ENCODE measurements around the gene CYP1A2.
"Not testable (repeated sequence)": the region's sequence is repeated elsewhere in the genome, so short reads cannot be mapped to it uniquely, and the experiment has no call there.

The CYP1A2 gene, protein sequence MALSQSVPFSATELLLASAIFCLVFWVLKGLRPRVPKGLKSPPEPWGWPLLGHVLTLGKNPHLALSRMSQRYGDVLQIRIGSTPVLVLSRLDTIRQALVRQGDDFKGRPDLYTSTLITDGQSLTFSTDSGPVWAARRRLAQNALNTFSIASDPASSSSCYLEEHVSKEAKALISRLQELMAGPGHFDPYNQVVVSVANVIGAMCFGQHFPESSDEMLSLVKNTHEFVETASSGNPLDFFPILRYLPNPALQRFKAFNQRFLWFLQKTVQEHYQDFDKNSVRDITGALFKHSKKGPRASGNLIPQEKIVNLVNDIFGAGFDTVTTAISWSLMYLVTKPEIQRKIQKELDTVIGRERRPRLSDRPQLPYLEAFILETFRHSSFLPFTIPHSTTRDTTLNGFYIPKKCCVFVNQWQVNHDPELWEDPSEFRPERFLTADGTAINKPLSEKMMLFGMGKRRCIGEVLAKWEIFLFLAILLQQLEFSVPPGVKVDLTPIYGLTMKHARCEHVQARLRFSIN

DNA sequence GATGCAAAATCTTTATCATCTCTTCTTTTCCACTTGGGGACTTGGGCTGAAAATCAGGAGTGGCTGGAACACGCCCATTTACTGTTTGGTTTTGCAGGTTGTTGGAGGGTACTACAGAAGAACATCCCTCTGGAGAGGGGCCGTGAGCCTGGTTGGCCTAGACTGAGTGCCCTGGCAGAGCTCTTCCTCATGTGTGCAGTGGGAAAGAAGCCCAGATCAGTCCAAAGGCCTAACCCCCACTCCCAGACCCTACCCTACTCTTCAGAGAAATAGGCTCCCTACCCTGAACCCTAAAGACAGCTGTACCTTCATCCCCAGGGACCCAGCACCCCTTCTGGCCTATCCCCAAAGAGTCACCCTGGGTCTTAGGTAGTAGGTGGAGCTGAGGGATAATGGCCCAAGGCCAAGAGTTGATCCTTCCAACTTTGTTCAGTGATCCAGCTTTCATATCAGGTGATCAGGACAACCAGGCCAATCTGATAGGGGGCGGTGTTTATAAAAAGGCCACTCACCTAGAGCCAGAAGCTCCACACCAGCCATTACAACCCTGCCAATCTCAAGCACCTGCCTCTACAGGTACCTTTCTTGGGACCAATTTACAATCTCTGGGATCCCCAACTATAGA lies at the start of gene CYP1A2:
CYP1A2 (plus strand) TSS at position 524 of the 625 bp plus-strand sequence. CDS start 894 bp downstream, outside the sequence.
- DNase-seq (ENCODE audit: low spot score): no peak

DNA sequence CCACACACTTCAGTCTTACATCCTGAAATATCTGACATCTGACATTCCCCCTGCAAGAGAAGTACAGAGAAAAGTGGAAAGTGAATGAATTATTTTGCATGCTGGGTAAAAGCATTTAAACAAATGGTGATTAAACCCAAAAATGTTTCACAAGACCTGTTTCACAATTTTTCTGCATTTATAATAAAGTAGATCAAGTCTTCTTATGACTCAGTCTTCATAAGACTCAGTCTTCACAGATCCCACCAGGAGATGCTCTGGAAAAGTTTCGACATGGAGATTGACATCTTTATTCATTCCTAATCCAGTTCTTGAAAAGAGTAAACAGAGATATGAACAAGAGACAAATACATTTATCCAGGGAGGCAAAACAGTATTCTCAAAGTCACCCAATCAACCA lies 39.6 kb upstream of the CYP1A2 start:
- no peak for DNase-seq (ENCODE audit: low spot score)

DNA sequence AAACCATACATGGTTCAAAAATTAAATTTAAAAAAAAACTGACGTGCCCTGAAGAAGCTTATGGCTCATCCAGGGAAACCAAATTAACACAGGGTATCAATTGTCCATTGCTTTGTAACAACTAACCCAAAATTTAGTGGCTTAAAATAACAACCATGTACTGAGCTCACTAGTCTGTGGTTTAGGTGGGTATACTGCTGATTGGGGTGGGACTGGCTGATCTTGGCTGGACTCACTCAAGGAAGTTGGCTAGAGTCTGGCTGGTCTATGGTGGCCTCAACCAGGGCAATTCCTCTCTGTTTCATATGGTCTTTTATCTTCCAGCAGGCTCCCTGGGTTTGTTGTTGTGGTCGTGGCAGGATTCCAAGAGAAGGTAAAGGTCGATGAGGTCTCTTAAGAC lies 38.8 kb upstream of the CYP1A2 start:
- DNase-seq (ENCODE audit: low spot score): no peak

DNA sequence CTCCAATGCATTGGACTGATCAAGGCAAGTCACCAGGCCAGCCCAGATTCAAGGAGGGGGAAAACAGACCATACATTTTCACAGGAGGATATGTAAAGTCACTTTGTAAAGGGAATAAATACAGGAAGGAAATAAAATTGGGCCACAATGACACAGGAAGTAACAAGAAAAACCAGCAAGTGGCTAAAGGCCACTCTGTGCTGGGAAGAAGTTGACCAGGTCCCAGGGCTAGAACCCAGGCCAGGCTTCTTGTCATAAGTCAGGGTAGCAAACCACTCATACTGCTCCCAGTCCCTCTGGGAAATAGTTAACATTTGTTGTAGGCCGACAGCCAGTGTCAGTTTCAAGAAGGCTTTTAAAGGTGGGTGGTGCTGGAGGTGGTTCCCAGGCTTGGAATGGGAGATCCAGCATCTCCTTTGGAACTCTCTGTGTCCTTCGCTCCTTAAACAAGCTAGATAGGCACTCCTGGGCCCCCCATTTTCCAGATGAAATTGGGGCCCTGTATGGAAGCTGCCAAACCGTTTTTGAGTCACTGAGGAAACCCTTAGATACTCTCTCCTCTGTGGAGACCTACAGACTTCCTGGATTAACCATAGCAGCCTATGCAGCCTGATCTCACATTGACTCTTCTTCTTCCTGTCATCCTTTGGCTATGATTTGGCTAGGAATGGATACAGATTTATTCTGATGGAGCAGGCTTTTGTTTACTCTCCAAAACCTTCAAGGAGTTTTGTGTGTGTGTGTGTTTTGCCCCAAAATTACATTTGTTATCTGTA lies 38.1 kb upstream of the CYP1A2 start:
- DNase-seq (ENCODE audit: low spot score): no peak

DNA sequence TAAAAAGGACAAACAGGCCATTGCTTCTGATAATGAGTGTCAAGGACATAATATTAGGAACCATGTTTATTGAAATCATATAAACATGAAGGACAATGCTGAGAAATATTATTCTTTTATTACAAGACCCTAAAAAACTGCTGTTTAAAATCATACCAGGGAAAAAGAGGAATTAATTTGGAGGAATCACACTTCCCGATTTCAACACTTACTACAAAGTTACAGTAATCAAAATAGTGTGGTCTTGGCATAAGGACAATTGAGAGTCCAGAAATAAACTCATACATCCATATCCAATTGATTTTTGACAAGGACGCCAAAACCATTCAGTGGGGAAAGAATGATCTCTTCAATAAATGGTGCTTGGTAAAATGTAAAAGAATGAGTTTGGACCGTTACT lies 36.3 kb upstream of the CYP1A2 start:
- DNase-seq (ENCODE audit: low spot score): no peak

DNA sequence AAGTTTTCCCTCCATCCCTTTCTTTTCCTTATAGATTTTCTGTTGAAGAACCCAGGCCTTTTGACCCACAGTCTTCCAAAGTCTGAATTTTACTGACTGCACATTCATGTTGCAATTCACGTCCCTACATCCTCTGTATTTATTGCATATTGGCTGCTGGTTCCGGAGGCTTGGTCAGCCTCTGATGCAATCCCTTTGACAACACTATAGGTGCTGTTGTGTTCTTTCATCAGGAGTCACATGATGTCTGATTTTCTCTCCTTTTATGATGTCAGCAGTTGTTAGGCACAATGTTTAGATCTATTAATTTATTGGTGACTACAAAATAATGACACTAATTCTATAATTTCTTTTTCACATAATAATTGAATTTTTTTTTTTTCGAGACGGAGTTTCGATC lies 32.0 kb upstream of the CYP1A2 start:
- no peak for DNase-seq (ENCODE audit: low spot score)

DNA sequence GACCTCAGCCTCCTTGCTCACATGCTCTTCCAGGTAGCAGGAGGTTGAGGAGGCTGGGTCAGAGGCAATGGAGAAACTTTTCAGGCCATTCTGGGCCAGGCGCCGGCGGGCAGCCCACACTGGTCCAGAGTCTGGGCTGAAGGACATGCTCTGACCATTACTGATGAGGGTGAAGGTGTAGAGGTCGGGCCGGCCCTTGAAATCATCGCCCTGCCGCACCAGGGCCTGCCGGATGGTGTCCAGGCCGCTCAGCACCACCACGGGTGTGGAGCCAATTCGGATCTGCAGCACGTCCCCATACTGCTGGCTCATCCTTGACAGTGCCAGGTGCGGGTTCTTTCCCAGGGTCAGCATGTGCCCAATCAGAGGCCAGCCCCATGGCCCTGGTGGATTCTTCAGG lies 26.1 kb upstream of the CYP1A2 start:
- no peak for DNase-seq (ENCODE audit: low spot score)

DNA sequence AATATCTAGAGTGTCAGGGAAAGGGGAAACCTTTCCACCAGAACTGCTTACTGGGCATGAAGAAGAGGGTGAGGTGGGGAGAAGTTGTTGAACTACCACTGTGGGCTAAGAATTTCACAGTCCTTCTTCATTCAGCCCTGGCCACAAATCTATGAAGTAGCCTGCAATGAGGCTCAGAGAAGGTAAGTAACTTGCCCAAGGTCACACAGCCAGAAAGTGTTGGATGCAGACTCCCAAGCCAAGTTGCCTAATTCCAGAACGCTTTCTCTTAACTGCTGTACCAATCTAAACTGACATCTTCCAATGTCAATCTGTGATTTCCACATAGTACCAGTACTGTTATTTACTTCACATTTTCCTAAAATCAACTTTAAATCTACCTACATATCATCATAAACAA lies 25.5 kb upstream of the CYP1A2 start:
- no peak for DNase-seq (ENCODE audit: low spot score)

DNA sequence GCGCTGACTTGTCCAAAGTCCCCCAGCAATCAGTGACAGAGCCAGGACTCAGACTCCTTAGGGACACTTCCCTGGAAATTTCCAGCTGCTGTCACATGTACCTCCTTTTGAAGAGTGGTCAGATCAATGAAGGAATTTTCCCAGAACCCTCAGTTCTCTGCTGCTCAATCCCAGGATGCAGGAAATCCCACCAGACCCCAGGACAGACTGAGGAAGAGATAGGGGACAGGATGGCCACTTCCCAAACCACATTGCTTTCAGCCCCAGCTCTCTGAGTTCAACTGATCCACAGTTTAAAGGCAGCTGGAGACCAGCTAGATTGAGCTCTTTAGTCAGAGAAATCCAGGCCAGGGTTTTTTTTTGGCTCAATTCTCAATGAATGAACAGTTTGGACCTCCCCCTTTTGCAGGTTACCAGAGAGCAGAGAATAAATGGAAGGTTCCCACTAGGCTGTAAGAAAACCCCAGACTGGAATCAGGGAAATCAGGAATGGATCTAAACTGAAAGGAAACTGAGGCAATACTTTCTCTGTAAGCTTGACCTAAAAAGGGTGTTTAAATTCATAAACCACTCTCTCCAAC lies 24.8 kb upstream of the CYP1A2 start:
- peak; percentile 66 for DNase-seq (ENCODE audit: low spot score)

DNA sequence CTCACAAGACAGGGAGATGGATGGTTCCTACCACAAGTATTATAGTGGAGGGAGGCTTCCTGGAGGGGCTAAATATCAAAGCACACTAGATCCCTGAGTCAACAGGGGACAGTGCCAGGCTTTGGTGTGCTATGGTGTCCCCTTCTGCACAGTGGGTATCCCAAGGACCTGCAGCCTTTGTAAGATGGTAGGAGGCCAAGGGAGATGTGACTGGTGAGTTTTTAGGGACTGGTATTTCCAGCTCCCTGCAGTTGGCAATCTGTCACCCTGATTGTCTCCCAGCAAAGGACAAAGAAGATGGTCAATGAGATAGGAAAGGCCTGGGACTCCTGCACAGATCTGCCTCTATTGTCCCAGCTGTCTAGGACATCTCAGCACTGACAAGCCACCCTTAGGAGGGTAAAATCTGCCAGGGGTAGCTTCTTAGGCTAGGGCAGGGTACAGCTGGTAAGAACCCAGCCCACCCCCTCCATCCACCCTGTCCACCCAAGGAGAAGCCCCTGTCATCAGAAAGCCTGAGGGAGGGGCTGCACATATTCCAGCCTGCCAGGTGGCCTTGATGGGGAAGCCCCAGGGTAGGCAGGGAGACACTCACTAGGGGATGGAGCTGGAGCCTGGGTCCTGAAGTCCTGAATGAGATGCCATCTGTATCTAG lies 23.9 kb upstream of the CYP1A2 start:
- DNase-seq (ENCODE audit: low spot score): no peak

DNA sequence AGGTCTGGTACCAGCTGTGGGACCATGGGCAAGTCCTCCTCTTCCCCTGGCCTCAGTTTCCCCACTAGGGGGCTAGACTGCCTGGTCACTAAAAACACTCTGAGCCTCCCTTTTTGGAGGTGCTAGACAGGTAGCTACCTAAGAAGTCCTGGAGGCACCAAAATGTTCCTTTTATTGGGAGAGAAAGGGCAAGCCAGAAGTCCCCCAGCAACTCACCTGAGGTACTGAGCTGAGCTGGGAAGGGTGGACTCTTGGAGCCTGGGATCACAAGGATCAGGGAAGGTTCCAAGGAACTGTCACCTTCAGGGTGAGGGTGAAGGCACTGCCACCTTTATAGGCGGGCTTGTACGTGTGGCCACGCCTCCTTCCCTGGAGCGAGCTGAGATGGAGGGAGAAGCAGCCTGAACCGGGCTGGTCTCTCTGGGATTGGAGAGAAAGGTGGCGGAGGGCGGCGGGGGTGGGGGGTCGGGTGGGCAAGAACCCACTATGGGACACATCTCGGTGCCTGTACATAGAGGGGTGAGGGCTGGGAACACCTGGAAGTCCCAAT lies 23.3 kb upstream of the CYP1A2 start, which contains the start of gene CYP1A1:
CYP1A1 (minus strand) TSS at position 304 of the 550 bp plus-strand sequence. CDS start 2,431 bp downstream, outside the sequence.
- no peak for DNase-seq (ENCODE audit: low spot score)

DNA sequence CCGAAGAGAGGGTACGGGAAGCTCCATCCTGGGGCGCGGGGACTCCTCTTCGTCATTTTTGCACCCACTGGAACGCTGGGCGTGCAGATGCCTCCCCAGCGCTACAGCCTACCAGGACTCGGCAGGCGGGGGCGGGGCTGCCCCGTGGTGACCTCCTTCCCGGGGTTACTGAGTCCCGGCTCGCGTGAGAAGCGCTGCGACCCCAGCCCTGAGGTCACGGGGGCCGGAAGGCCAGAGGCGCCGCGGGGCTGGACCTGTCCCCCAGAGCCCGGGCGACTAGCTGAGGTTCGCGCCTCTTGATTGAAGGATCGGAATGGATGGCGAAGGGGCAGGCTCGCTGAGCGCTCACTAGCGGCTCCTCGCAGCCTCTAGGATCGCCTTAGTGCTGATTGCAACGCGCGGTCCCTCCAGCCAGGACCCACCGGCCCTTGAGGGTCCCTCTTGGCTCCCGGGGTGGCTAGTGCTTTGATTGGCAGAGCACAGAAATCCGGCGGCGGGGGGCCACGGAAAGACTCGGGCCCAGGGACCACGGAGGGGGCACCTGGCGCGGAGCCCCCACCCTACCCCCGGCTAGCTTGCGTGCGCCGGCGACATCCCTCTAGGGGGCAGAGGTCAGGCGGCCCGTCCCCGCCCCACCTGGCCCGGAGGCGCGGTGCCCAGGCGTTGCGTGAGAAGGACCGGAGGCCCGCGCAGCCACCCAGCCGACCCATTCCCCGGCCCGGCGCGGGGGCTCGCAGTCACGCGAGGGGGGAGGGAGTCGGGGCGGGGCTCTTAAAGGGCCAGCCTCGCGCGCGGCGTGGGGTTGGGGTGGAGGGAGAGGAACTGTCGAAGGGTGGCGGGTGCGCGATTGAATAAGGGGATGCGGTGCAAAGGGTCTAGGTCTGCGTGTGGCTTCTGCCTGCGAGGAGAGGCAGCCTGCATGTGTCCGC lies 22.5 kb upstream of the CYP1A2 start:
- no peak for DNase-seq (ENCODE audit: low spot score)

DNA sequence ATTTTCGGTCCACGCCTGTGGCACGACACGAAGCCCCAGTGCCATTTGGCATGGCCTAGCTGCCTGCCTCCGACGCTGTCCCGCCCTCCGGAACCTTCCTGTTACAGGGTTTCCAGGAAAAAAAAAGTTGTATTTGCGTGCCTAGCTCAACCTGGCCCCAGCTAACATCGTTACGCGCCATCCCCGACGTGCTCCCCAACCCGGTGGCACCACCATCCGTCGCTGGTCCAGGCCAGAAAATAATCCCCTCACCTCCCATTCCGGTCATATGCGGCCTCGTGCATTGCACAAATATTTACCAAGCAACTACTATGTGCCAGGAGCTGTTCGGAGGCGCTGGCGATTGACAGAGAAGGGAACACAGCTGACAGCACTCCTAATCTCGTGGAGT lies 21.9 kb upstream of the CYP1A2 start:
- DNase-seq (ENCODE audit: low spot score): no peak

DNA sequence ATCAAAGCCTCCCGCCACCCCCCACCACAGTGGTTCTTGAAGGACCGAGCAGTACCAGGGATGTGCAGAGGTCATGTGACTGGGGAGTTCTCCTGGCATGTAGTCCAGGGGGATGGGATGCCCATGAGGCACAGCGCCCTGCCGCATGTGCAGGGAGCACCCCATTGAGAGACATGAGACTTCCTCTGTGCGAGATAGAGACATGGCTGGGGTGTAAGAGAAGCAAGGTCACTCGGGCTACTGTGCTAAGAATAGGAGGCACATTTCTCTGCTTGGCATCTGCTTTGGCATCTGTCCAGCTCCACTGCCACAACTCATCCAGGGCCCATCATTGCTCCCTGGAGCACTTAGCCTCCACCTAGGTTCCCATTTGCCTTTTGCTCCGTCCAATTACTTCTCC lies 20.9 kb upstream of the CYP1A2 start:
- no peak for DNase-seq (ENCODE audit: low spot score)

DNA sequence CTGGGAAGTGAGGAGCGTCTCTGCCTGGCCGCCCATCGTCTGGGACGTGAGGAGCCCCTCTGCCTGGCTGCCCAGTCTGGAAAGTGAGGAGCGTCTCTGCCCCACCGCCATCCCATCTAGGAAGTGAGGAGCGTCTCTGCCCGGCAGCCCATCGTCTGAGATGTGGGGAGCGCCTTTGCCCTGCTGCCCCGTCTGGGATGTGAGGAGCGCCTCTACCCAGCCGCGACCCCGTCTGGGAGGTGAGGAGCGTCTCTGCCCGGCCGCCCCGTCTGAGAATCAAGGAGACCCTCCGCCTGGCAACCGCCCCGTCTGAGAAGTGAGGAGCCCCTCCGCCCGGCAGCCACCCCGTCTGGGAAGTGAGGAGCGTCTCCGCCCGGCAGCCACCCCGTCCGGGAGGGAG lies 19.9 kb upstream of the CYP1A2 start:
- DNase-seq (ENCODE audit: low spot score): not testable (repeated sequence)

DNA sequence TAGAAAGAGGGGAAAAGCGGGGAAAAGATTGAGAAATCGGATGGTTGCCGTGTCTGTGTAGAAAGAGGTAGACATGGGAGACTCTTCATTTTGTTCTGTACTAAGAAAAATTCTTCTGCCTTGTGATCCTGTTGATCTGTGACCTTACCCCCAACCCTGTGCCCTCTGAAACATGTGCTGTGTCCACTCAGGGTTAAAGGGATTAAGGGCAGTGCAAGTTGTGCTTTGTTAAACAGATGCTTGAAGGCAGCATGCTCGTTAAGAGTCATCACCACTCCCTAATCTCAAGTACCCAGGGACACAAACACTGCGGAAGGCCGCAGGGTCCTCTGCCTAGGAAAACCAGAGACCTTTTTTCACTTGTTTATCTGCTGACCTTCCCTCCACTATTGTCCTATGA lies 19.3 kb upstream of the CYP1A2 start:
- DNase-seq (ENCODE audit: low spot score): not testable (repeated sequence)

DNA sequence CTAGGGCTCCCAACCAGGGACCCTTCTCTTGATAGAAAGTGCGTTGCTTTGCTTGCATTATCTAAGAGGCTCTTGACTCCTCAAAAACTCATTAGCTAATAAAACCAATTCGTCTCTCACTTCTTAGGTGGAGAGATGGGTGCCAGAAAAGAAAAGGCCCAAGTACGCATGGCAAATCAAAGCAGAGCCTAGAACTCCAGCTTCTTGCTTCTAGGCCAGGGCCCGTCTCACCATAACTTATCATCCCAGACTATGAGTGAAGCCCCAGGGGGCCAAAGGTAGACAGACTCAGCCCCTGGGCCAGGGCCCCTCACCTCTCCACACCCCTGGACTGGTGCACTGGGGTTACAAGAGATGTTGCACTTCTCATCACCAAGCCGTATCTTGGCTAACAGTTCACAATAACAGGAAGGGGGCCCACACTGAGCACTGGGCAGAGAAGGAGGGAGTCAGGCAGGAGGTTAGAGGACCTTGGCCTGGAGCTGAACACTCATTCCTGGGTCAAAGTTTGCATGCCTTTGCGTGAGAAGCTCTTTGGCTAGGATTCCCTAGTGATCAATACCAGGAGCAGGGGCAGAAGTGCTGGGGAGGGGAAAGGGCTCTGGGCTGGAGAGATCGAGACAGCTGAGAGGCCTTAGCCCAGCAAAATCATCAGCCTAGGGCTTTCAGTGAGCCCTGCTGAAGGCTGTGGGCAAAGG lies 17.9 kb upstream of the CYP1A2 start:
- DNase-seq (ENCODE audit: low spot score): no peak

DNA sequence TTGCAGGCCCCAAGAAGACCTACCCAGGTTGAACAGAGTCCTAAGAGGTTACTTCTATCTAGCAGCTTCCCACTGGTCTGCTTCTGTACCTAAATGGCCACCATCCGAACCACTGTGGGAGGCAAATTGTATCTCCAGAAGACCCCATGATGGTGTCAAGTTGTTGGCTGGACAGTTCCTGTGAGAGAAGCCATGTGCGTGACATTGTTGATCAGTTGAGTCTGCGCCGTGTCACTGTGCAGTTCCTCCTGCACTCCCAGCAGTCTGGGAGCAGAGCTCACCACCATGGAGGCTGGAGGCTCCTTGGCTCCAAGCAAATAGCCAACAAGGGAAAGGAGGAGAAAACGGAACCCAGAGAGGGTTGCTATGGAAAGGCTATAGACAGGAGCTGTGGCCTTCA lies 15.8 kb upstream of the CYP1A2 start:
- no peak for DNase-seq (ENCODE audit: low spot score)

DNA sequence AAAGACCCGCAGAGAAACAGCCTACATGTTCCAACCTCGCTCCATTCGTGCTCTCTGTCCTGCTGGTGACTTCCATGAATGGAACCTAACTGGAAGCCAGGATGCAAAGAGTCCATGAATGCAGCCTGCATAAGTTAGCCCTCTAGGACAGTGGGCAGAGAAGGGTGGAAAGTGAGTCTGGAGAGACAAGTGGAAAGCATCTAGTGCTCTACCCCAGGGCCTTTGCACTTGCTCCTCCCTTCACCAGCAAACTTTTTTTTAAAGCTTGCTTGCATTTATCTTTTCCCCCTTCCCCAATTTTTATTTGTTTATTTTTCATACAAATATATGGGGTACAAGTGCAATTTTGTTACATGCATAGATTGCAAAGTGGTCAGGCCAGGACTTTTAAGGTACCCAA lies 15.4 kb upstream of the CYP1A2 start:
- DNase-seq (ENCODE audit: low spot score): no peak

DNA sequence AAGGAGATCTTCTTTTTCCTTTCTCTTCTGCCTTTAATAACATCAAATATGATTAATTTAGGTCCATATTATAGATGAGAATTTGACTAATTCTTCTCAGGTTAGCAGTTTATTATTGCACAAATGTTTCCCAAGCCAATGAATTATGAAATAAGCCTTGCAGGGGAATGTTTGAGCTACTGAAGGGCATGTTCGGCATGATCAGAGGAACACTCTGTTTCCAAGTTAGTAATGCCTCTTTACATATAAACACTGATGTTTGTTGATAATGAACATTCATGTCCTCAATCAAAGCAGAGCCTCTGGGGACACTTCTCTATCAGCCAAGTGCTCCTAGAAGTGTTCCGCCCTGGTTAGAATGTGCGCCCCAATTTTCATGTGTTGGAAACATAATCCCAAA lies 13.3 kb upstream of the CYP1A2 start:
- no peak for DNase-seq (ENCODE audit: low spot score)
